Measurements from ENCODE around the gene BACE1-AS.

BACE1-AS gene

DNA sequence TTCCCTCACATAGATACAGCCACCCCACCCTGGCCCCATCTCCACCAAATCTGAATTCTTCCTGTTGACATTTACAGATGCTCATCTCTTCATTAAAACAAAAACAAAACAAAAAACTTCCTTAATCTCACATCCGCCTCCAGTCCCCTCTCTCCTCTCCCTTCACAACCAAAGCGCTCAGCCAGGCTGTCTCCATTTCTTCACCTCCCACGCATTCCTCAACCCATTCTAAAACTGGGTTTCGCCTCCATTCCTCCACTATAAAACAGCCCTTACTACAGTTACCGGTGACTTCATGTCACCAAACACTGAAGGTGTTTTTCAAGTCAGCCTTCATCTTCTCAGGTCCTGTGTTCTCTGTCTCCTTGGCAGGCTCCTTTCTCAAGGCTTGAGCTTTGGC is 9.6 kb downstream of the BACE1-AS start:
- TF ChIP-seq CTCF (IDR thresholded peaks at IDR 0.05; ENCODE audit: low read depth, low read length), result no peak
- no peak for DNase-seq
- Histone ChIP-seq H3K27me3 (ENCODE audit: insufficient read depth, low read depth, severe bottlenecking) (no peaks in the 10 kb centered on the region), H3K27ac (peak overlapping the region; percentile 83), H3K9me3 (ENCODE audit: severe bottlenecking) (no peaks in the 10 kb centered on the region), H3K4me3 (ENCODE audit: low read depth, low read length) (no peak overlapping the region), H3K36me3 (peaks cover 3% of the 10 kb centered on the region; the same call in 1 of the 2 replicates)

DNA sequence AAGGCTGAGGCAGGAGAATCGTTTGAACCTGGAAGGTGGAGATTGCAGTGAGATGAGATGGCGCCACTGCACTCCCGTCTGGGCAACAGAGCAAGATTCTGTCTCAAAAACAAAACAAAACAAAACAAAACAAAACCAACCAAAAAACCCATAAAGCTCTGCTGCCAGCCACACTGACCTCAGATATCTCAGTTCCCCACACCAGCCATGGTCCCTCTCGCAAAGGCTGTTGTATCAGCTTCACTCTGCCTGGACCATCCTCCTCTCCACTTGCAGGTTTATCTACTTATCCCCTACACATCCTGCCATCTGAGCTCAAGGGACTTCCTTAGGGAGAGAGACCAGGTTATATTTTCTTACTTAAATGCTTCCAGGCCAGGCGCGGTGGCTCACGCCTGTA is 11.1 kb downstream of the BACE1-AS start:
- Histone ChIP-seq H3K27ac (peak overlapping the region; percentile 42), H3K4me3 (ENCODE audit: low read depth, low read length) (no peak overlapping the region), H3K9me3 (ENCODE audit: severe bottlenecking) (no peaks in the 10 kb centered on the region), H3K36me3 (peaks cover 12% of the 10 kb centered on the region), H3K27me3 (ENCODE audit: insufficient read depth, low read depth, severe bottlenecking) (no peaks in the 10 kb centered on the region)
- DNase-seq, result no peak
- no peak for TF ChIP-seq CTCF (IDR thresholded peaks at IDR 0.05; ENCODE audit: low read depth, low read length)

- no peak for DNase-seq
Observed at GRCh38 chr11:117303101-117303500, 12.0 kb downstream of the BACE1-AS start.

DNA sequence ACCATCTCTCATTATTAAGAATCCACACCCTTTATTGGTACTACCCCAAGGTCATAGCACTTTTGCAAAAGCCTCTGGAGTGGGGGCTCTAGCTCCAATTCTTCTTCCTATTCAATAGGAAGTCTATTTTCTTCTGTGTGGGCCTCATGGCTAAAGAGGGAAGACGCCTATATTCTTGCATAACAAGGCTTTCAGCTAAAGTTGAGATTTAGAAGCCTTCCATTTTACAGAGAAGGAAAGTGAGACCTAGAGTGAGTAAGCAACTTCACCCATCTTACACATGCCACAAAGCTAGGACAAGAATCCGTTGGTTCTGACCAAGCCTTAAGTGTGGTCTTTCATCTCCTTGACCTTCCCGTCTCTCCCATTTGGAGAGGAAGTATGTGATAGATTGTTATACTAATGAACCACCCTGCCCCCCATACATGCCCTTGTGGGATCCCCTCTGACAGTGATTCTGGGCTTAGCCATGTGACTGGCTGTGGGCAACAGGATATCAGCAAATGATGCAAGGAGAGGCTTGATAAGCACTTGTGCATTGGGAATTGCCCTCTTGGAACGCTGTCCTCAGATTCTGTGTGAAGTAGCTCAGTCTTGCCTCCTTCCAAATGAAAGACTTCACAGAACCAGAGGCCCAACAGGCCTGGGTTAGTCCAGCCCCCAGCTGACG is 12.6 kb downstream of the BACE1-AS start:
- peak overlapping the region; percentile 55 for H3K27ac ChIP-seq
- no peak overlapping the region for H3K4me3 ChIP-seq (ENCODE audit: low read depth, low read length)
- DNase-seq, result no peak
- no peak for TF ChIP-seq CTCF (IDR thresholded peaks at IDR 0.05; ENCODE audit: low read depth, low read length)
- H3K36me3 ChIP-seq, result peaks cover 9% of the 10 kb centered on the region
- H3K9me3 ChIP-seq (ENCODE audit: severe bottlenecking), result no peaks in the 10 kb centered on the region
- H3K27me3 ChIP-seq (ENCODE audit: insufficient read depth, low read depth, severe bottlenecking), result no peaks in the 10 kb centered on the region

More at GRCh38 chr11:117303101-117303500, 12.0 kb downstream of the BACE1-AS start:
- H3K9me3 ChIP-seq (ENCODE audit: severe bottlenecking), result no peaks in the 10 kb centered on the region
- H3K4me3 ChIP-seq (ENCODE audit: low read depth, low read length), result no peak overlapping the region
- no peaks in the 10 kb centered on the region for H3K27me3 ChIP-seq (ENCODE audit: insufficient read depth, low read depth, severe bottlenecking)
- H3K36me3 ChIP-seq, result peaks cover 12% of the 10 kb centered on the region
- H3K27ac ChIP-seq, result peak overlapping the region; percentile 55
- TF ChIP-seq CTCF (IDR thresholded peaks at IDR 0.05; ENCODE audit: low read depth, low read length), result no peak

DNA sequence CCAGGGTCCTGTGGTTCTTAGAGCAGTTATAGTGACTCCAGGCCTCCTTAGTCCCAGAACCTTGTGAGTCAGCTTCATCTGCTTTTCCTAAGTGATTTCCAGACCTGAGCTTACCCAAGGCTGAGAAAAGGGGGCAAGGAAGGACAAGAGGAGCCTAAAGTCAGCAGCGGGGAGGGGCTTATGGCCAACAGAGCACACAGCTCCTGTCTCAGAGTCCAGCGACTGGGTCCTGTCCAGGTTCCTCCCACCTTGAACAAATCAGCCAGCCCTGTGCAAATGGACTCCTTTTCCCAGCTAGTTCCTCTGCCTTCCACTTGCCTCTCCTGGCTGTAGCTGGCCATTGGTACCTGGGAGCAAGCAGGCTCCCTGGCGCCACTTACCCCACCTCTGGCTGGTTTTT is 14.0 kb downstream of the BACE1-AS start:
- no peak for TF ChIP-seq CTCF (IDR thresholded peaks at IDR 0.05; ENCODE audit: low read depth, low read length)
- H3K9me3 ChIP-seq (ENCODE audit: severe bottlenecking), result no peaks in the 10 kb centered on the region
- H3K36me3 ChIP-seq, result peaks cover 11% of the 10 kb centered on the region
- H3K27ac ChIP-seq, result peak overlapping the region; percentile 55
- DNase-seq, result peak; percentile 83
- no peak overlapping the region for H3K4me3 ChIP-seq (ENCODE audit: low read depth, low read length)
- H3K27me3 ChIP-seq (ENCODE audit: insufficient read depth, low read depth, severe bottlenecking), result no peaks in the 10 kb centered on the region

- peaks cover 24% of the 10 kb centered on the region for H3K36me3 ChIP-seq
- H3K9me3 ChIP-seq (ENCODE audit: severe bottlenecking), result no peaks in the 10 kb centered on the region
- DNase-seq, result no peak
- no peaks in the 10 kb centered on the region for H3K27me3 ChIP-seq (ENCODE audit: insufficient read depth, low read depth, severe bottlenecking)
- TF ChIP-seq CTCF (IDR thresholded peaks at IDR 0.05; ENCODE audit: low read depth, low read length), result no peak
- H3K4me3 ChIP-seq (ENCODE audit: low read depth, low read length), result no peak overlapping the region
- H3K27ac ChIP-seq, result no peak overlapping the region
Observed at GRCh38 chr11:117309310-117309709, 18.2 kb downstream of the BACE1-AS start.
